ENCODE results near the gene SBNO2. TPM values are rescaled to one million over a fixed set of nuclear protein-coding genes. Genes with fewer than 3 reads are reported as not detected.

Gene SBNO2
- total and polyA plus RNA-seq, 2 donors (not counting 1 experiment from before 2014, with no cell fraction given): 42.8 to 83.3 TPM

- peaks cover 0 to 37% of the 10 kb centered on the region in 2 experiments for H3K36me3 ChIP-seq (replicated peaks in 1 of 2; ENCODE audit: control extremely low read depth in 1 of 2, control insufficient read depth in 1 of 2, extremely low read depth in 1 of 2, insufficient read depth in 2 of 2, low read length in 1 of 2)
- 77% methylated on average over 16 of the region's 17 CpGs for WGBS (ENCODE audit: insufficient coverage)
- H3K27ac Mint-ChIP-seq: peak overlapping the region; percentile 61
Measured at GRCh38 chr19:1106841-1107660, 67.0 kb downstream of the SBNO2 start.

More at GRCh38 chr19:1106841-1107660, 67.0 kb downstream of the SBNO2 start:
- intact Hi-C loops (cut with micrococcal nuclease): no loop called here
- Histone ChIP-seq H3K4me1 (ENCODE audit: control insufficient read depth in 2 of 2, insufficient read depth in 2 of 2, low read length in 2 of 2) (peaks cover 16 to 45% of the 10 kb centered on the region in 2 donors), H3K4me2 (replicated peaks; ENCODE audit: low read depth, low read length, poor library complexity, severe bottlenecking) (peak overlapping the region; percentile 8), H4K20me1 (ENCODE audit: control insufficient read depth, insufficient read depth, low read length, poor library complexity, severe bottlenecking) (peaks cover 33% of the 10 kb centered on the region), H3K4me3 (ENCODE audit: control extremely low read depth in 1 of 5, extremely low read depth in 1 of 5, insufficient read depth in 1 of 5, low read depth in 2 of 5, low read length in 4 of 5) (no peak overlapping the region), H3K9me3 (ENCODE audit: control extremely low read depth in 1 of 3, control insufficient read depth in 2 of 3, insufficient read depth in 1 of 3, low read length in 2 of 3) (no peaks in the 10 kb centered on the region), H3K27me3 (replicated peaks in 1 of 4; ENCODE audit: control extremely low read depth in 1 of 4, control insufficient read depth in 3 of 4, insufficient read depth in 4 of 4, low read length in 3 of 4) (no peaks in the 10 kb centered on the region), H2AFZ (ENCODE audit: insufficient read depth, low read depth, low read length, poor library complexity, severe bottlenecking) (no peak overlapping the region), H3K79me2 (ENCODE audit: control insufficient read depth, insufficient read depth, low read length) (peaks cover 6% of the 10 kb centered on the region), H3K9ac (ENCODE audit: low read length) (no peak overlapping the region), H3K27ac (ENCODE audit: low read length in 2 of 2) (peak overlapping the region in 1 of 2 donors; percentile 19)
- TF ChIP-seq CTCF (IDR thresholded peaks at IDR 0.05) (no peak), EZH2 (IDR thresholded peaks at IDR 0.05; ENCODE audit: borderline replicate concordance, insufficient read depth, low read depth, low read length, poor library complexity, severe bottlenecking) (no peak)
- ChIA-PET POLR2A (interaction anchor here (0.5 to 1.4 kb wide), 2 partner anchors 20 to 42 kb away, joined by 3 to 6 read pairs; no protein-coding TSS in a partner anchor), CTCF (interaction anchor here (0.6 to 1.3 kb wide), 3 partner anchors 42 to 138 kb away, joined by 3 read pairs; no protein-coding TSS in a partner anchor)
- Mint-ChIP-seq H3K4me1 (peaks cover 20% of the 10 kb centered on the region), H3K9me3 (ENCODE audit: insufficient read depth) (no peaks in the 10 kb centered on the region), H3K27me3 (no peaks in the 10 kb centered on the region), H3K4me3 (peak overlapping the region; percentile 70)
- ATAC-seq (ENCODE audit: low read depth) (no peak), DNase-seq (peak; percentile 51)
